VCaP (cell line): Measurements from ENCODE around the gene ALG12.

Experiments
- H3K27ac ChIP-seq: fragments of 450-650 bp; 2 replicates; pipeline ENCODE4 v1.5.1; 2017
- TF ChIP-seq, protein P1 (sequence below): fragments of 450-650 bp; conservative IDR thresholded peaks from 2 replicates; pipeline ENCODE4 v1.5.1; 2017; ENCODE audit warnings: mild to moderate bottlenecking, moderate library complexity

Gene ALG12

GRCh38 chr22:49880281-49880680 is 38.0 kb downstream of the ALG12 start:
- TF ChIP-seq, protein P1, sequence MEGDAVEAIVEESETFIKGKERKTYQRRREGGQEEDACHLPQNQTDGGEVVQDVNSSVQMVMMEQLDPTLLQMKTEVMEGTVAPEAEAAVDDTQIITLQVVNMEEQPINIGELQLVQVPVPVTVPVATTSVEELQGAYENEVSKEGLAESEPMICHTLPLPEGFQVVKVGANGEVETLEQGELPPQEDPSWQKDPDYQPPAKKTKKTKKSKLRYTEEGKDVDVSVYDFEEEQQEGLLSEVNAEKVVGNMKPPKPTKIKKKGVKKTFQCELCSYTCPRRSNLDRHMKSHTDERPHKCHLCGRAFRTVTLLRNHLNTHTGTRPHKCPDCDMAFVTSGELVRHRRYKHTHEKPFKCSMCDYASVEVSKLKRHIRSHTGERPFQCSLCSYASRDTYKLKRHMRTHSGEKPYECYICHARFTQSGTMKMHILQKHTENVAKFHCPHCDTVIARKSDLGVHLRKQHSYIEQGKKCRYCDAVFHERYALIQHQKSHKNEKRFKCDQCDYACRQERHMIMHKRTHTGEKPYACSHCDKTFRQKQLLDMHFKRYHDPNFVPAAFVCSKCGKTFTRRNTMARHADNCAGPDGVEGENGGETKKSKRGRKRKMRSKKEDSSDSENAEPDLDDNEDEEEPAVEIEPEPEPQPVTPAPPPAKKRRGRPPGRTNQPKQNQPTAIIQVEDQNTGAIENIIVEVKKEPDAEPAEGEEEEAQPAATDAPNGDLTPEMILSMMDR = no peak
- no peak overlapping the region for H3K27ac ChIP-seq

- no peak overlapping the region for H3K27ac ChIP-seq
- TF ChIP-seq, protein P1 = no peak
Measured at GRCh38 chr22:49879871-49880270, 38.4 kb downstream of the ALG12 start.

- no peak overlapping the region for H3K27ac ChIP-seq
- TF ChIP-seq, protein P1 = no peak
Measured at GRCh38 chr22:49878206-49878605, 40.0 kb downstream of the ALG12 start.

GRCh38 chr22:49877642-49878041 is 40.6 kb downstream of the ALG12 start:
- H3K27ac ChIP-seq = no peak overlapping the region
- TF ChIP-seq, protein P1 = no peak

- TF ChIP-seq, protein P1 = no peak
- H3K27ac ChIP-seq = no peak overlapping the region
Measured at GRCh38 chr22:49873228-49873940, 44.9 kb downstream of the ALG12 start.

DNA sequence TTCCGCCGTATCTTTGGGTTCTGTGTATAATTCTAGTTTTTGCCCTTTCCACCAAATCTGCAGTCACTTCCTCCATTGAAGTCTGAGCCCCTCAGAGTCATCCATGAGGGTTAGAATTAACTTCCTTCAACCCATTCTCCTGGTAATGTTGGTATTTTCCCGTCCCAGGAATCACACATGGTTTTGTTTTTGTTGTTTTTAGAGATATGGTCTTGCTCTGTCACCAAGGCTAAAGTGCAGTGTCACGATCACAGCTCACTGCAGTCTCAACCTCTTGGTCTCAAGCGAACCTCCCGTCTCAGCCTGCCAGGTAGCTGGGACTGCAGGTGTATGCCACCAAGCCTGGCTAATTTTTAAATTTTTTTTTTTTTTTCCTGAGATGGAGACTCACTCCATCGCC is 45.9 kb downstream of the ALG12 start:
- H3K27ac ChIP-seq = no peak overlapping the region
- TF ChIP-seq, protein P1 = no peak

GRCh38 chr22:49871482-49871881 is 46.8 kb downstream of the ALG12 start:
- TF ChIP-seq, protein P1 = no peak
- H3K27ac ChIP-seq = no peak overlapping the region
